Activated naive CD4-positive, alpha-beta T cell treated with anti-CD3 and anti-CD28 coated beads for 36 hours (primary cell): ENCODE data around the gene TDRD7. TPM values are rescaled to one million over a fixed set of nuclear protein-coding genes. Genes with fewer than 3 reads are reported as not detected.

Experiments used
- CTCF ChIA-PET: fragments of 350-600 bp; sonication (Branson Sonifier 250); formaldehyde crosslinking; loops from one replicate; lab custom pipeline; 2021; ENCODE audit warnings: antibody characterized with exemption; lab: Charles Lee
- DNase-seq: peaks from one replicate; pipeline ENCODE4 v3.0.0-alpha.2; 2020
- H3K27ac Mint-ChIP-seq: one replicate; pipeline ENCODE4 v1.8.0; 2021; ENCODE audit warnings: mild to moderate bottlenecking, mixed read lengths
- H3K27me3 Mint-ChIP-seq: one replicate; pipeline ENCODE4 v1.8.0; 2021; ENCODE audit warnings: low read depth, mixed read lengths
- H3K36me3 Mint-ChIP-seq: one replicate; pipeline ENCODE4 v1.8.0; 2021; ENCODE audit warnings: low read depth, mixed read lengths
- H3K4me1 Mint-ChIP-seq: one replicate; pipeline ENCODE4 v1.8.0; 2021; ENCODE audit warnings: low read depth, mixed read lengths
- H3K4me3 Mint-ChIP-seq: one replicate; pipeline ENCODE4 v1.8.0; 2021; ENCODE audit warnings: mild to moderate bottlenecking, moderate library complexity, mixed read lengths
- H3K9me3 Mint-ChIP-seq: one replicate; pipeline ENCODE4 v1.8.0; 2021; ENCODE audit warnings: mixed read lengths
- intact Hi-C: fragments of 100-400 bp; cut with micrococcal nuclease; formaldehyde crosslinking; loops from one replicate; pipeline ENCODE4 v1.15.1; 2023
- total RNA-seq, 2 experiments: library from RNA; stranded (reverse); gene quantifications; one replicate each; pipeline ENCODE4 v1.2.3, GENCODE V29; 2021

Gene TDRD7
- total RNA-seq, 2 experiments from 2014 or later: 6.9 to 7.4 TPM

- Mint-ChIP-seq H3K27me3 (peaks cover 11% of the 10 kb centered on the region), H3K27ac (no peak overlapping the region), H3K4me1 (peaks cover 11% of the 10 kb centered on the region), H3K36me3 (peaks cover 4% of the 10 kb centered on the region), H3K9me3 (peaks cover 10% of the 10 kb centered on the region), H3K4me3 (no peak overlapping the region)
- CTCF ChIA-PET: interaction anchor here (1.2 to 1.6 kb wide), 2 partner anchors 10 to 190 kb away, joined by 3 to 9 read pairs; no protein-coding TSS in a partner anchor
- intact Hi-C loops: no loop called here
- no peak for DNase-seq
Measured at GRCh38 chr9:97408562-97408961, 3.3 kb upstream of the TDRD7 start.

- H3K9me3 Mint-ChIP-seq: no peaks in the 10 kb centered on the region
- H3K36me3 Mint-ChIP-seq: no peaks in the 10 kb centered on the region
- no peak for DNase-seq
- peaks cover 13% of the 10 kb centered on the region for H3K4me1 Mint-ChIP-seq
- H3K27me3 Mint-ChIP-seq: peaks cover 9% of the 10 kb centered on the region
- intact Hi-C loops: loop anchor here (1.0 to 5.0 kb wide), 5 partner anchors 90 to 441 kb away; partner anchors contain the start of genes FOXE1 and TMOD1
- CTCF ChIA-PET: interaction anchor here (0.5 to 2.7 kb wide), 8 partner anchors 10 to 204 kb away, joined by 3 to 9 read pairs (median 6); partner anchors contain the start of gene TMOD1
- no peak overlapping the region for H3K27ac Mint-ChIP-seq
- H3K4me3 Mint-ChIP-seq: peak overlapping the region; percentile 79
Measured at GRCh38 chr9:97411440-97411788, 482 bp upstream of the TDRD7 start.

- CTCF ChIA-PET: interaction anchor here (0.6 to 4.0 kb wide), 12 partner anchors 11 to 228 kb away, joined by 3 to 32 read pairs (median 4); partner anchors contain the start of gene TMOD1
- Mint-ChIP-seq H3K27ac (peak overlapping the region; percentile 44), H3K27me3 (peaks cover 9% of the 10 kb centered on the region), H3K4me1 (peaks cover 13% of the 10 kb centered on the region), H3K36me3 (no peaks in the 10 kb centered on the region), H3K4me3 (peak overlapping the region; percentile 60), H3K9me3 (no peaks in the 10 kb centered on the region)
- DNase-seq: peak; percentile 39
- intact Hi-C loops: loop anchor here (5.0 kb wide), 2 partner anchors 176 to 439 kb away; partner anchors contain the start of gene FOXE1
Measured at GRCh38 chr9:97412626-97413385, 910 bp downstream of the TDRD7 start.

DNA sequence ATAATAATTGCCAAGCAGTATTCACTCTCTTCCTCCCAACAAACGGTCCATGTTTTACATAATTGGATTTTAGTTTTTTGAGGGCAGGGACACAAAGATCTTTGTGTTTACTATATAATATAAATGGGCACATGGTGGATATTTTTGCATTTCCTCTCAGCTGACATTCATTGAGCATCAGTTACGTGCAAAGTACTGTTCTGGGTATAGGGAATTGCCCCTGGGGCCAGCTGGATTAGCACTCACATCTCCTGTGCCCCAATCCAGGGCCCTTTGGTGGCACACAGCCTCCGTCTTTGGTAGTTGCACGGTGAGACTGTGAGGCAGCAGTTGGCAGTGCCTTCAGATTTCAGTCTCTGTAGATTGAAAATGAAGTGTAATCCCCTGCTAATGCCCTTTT is 1.6 kb downstream of the TDRD7 start:
- Mint-ChIP-seq H3K27ac (no peak overlapping the region), H3K36me3 (no peaks in the 10 kb centered on the region)
- intact Hi-C loops: loop anchor here (5.0 kb wide), 2 partner anchors 176 to 439 kb away; partner anchors contain the start of gene FOXE1

GRCh38 chr9:97415146-97415545 is 3.2 kb downstream of the TDRD7 start:
- intact Hi-C loops: no loop called here
- DNase-seq: no peak
- Mint-ChIP-seq H3K27ac (no peak overlapping the region), H3K4me1 (peaks cover 22% of the 10 kb centered on the region), H3K36me3 (no peaks in the 10 kb centered on the region), H3K4me3 (no peak overlapping the region), H3K9me3 (no peaks in the 10 kb centered on the region), H3K27me3 (peaks cover 1% of the 10 kb centered on the region)
- CTCF ChIA-PET: interaction anchor here (1.3 to 4.0 kb wide), 2 partner anchors 28 to 183 kb away, joined by 4 to 32 read pairs; no protein-coding TSS in a partner anchor

More for the DNA sequence above, 1.6 kb downstream of the TDRD7 start:
- H3K4me3 Mint-ChIP-seq: peak overlapping the region; percentile 60
- DNase-seq: no peak
- H3K4me1 Mint-ChIP-seq: peaks cover 13% of the 10 kb centered on the region
- CTCF ChIA-PET: interaction anchor here (0.9 to 4.0 kb wide), 5 partner anchors 10 to 199 kb away, joined by 3 to 32 read pairs (median 4); partner anchors contain the start of gene TMOD1
- H3K9me3 Mint-ChIP-seq: no peaks in the 10 kb centered on the region
- H3K27me3 Mint-ChIP-seq: peaks cover 7% of the 10 kb centered on the region

DNA sequence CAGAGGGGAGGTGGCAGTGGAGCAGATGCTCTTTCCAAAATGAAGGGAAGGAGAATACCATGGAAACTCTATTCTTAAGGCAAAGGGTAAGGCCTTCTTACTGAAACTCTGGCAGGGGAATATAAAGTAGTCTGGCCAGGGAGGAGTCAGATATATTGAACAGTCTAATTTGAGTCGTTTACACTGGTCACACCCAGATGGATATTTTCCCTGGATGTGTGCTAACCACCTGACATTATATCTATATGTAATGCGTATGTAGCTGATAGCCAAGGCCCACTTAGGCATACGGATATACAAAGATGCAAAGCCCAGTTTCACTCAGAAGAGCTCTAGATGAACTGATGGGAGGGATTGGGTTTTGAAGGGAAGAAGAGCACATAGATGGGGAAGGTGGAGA is 7.0 kb downstream of the TDRD7 start:
- H3K27me3 Mint-ChIP-seq: no peaks in the 10 kb centered on the region
- no peak overlapping the region for H3K4me3 Mint-ChIP-seq
- DNase-seq: no peak
- intact Hi-C loops: no loop called here
- H3K9me3 Mint-ChIP-seq: peaks cover 5% of the 10 kb centered on the region
- H3K36me3 Mint-ChIP-seq: peaks cover 3% of the 10 kb centered on the region
- CTCF ChIA-PET: interaction anchor here (0.6 kb wide), 1 partner anchor 140 kb away, joined by 3 read pairs; no protein-coding TSS in a partner anchor
- H3K4me1 Mint-ChIP-seq: peaks cover 11% of the 10 kb centered on the region
- no peak overlapping the region for H3K27ac Mint-ChIP-seq

DNA sequence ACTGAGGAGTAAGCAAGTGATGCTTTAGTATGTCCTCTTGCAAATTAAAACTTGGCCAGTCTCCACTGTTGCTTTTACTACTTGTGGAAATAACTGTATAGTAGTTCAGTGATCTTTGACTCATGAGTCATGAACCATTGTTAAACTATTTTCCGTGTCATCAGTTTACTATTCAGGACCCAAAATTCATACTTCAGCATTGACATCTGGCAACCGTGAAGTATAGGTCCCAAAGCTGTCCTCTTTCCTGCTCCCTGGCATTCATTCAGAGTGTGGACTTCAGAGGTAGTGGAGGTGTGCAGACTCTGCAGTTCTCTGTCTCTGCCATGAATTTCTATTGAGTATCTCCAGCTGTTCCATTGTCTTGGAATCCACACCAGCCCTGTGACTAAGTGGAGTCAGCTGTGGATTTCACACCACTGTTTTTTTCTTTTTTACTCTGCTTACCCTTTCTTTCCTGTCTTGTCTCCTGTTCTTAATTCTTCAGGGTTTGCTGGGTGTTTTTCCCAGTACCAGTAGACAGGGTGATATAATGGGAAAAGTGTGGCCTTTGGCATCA is 7.5 kb downstream of the TDRD7 start:
- DNase-seq: no peak
- CTCF ChIA-PET: no interaction called here

DNA sequence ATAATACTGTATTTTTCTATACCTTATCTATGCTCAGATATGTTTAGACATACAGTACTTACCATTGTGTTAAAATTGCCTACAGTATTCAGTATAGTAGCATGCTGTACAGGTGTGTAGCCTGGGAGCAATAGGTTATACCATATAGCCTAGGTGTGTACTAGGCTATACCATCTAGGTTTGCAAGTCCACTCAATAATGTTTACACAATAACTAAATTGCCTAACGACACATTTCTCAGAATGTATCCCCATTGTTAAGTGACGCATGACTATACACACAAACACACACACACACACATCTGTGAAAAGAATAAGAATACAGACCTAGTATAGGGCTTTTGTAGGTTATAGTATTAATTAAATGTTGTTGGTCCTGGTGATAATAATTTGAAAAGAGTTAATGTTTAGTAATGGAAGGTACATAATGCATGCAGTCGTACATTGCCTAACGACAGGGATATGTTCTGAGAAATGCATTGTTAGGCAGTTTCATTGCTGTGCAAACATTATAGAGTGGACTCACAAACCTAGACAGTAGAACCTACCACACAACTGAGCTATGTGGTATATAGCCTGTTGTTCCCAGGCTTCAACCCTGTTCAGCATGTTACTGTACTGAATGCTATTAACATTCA is 13.6 kb downstream of the TDRD7 start:
- peaks cover 2% of the 10 kb centered on the region for H3K4me1 Mint-ChIP-seq
- H3K27me3 Mint-ChIP-seq: no peaks in the 10 kb centered on the region

More for the DNA sequence above, 7.5 kb downstream of the TDRD7 start:
- peaks cover 11% of the 10 kb centered on the region for H3K4me1 Mint-ChIP-seq
- no peak overlapping the region for H3K4me3 Mint-ChIP-seq
- H3K27me3 Mint-ChIP-seq: no peaks in the 10 kb centered on the region
- no peak overlapping the region for H3K27ac Mint-ChIP-seq
- peaks cover 3% of the 10 kb centered on the region for H3K36me3 Mint-ChIP-seq
- intact Hi-C loops: no loop called here
- H3K9me3 Mint-ChIP-seq: peaks cover 5% of the 10 kb centered on the region

GRCh38 chr9:97425973-97426336 is 14.1 kb downstream of the TDRD7 start:
- no peak for DNase-seq
- H3K4me1 Mint-ChIP-seq: peaks cover 2% of the 10 kb centered on the region
- no peak overlapping the region for H3K4me3 Mint-ChIP-seq
- no peak overlapping the region for H3K27ac Mint-ChIP-seq
- CTCF ChIA-PET: interaction anchor here (0.6 kb wide), 1 partner anchor 190 kb away, joined by 3 read pairs; no protein-coding TSS in a partner anchor
- peaks cover 11% of the 10 kb centered on the region for H3K36me3 Mint-ChIP-seq
- peaks cover 5% of the 10 kb centered on the region for H3K9me3 Mint-ChIP-seq
- intact Hi-C loops: no loop called here
- no peaks in the 10 kb centered on the region for H3K27me3 Mint-ChIP-seq

More for the DNA sequence above, 13.6 kb downstream of the TDRD7 start:
- peaks cover 5% of the 10 kb centered on the region for H3K9me3 Mint-ChIP-seq
- DNase-seq: no peak
- intact Hi-C loops: no loop called here
- H3K27ac Mint-ChIP-seq: no peak overlapping the region
- no peak overlapping the region for H3K4me3 Mint-ChIP-seq
- H3K36me3 Mint-ChIP-seq: peaks cover 9% of the 10 kb centered on the region
- CTCF ChIA-PET: no interaction called here

DNA sequence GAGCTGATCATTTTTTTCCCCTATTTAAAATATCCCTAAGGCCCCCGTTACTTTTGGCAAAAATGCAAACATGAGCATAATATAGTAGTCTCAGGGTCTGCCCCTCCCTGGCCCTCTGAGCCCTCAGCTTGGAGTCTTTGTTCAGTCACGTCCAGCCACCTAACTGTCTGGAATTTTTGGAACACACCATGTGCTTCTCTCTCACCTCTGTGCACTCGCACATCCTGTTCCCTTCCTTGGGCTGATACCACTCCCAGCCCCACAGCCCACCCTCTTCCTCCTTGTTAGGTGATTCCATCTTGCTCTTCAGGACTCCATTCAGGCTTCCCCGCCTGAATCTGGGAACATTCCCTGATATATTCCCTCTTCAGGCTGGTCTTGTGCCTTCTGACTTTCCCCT is 16.0 kb downstream of the TDRD7 start:
- H3K27ac Mint-ChIP-seq: no peak overlapping the region
- no peak overlapping the region for H3K4me3 Mint-ChIP-seq
- intact Hi-C loops: no loop called here
- H3K4me1 Mint-ChIP-seq: peaks cover under 1% of the 10 kb centered on the region
- no peak for DNase-seq
- H3K27me3 Mint-ChIP-seq: no peaks in the 10 kb centered on the region
- H3K9me3 Mint-ChIP-seq: peaks cover 2% of the 10 kb centered on the region
- CTCF ChIA-PET: interaction anchor here (0.9 kb wide), 1 partner anchor 10 kb away, joined by 5 read pairs; no protein-coding TSS in a partner anchor
- peaks cover 8% of the 10 kb centered on the region for H3K36me3 Mint-ChIP-seq

GRCh38 chr9:97430316-97431043 is 18.6 kb downstream of the TDRD7 start:
- intact Hi-C loops: no loop called here
- H3K36me3 Mint-ChIP-seq: peaks cover 11% of the 10 kb centered on the region
- no peaks in the 10 kb centered on the region for H3K27me3 Mint-ChIP-seq

More at GRCh38 chr9:97430316-97431043, 18.6 kb downstream of the TDRD7 start:
- no peak for DNase-seq
- no peak overlapping the region for H3K27ac Mint-ChIP-seq
- H3K4me3 Mint-ChIP-seq: no peak overlapping the region
- CTCF ChIA-PET: interaction anchor here (0.8 kb wide), 1 partner anchor 18 kb away, joined by 4 read pairs; no protein-coding TSS in a partner anchor
- no peaks in the 10 kb centered on the region for H3K4me1 Mint-ChIP-seq
- H3K9me3 Mint-ChIP-seq: no peaks in the 10 kb centered on the region
